ENCODE data around the gene MYLK4. TPM values are rescaled to one million over a fixed set of nuclear protein-coding genes. Genes with fewer than 3 reads are reported as not detected.

MYLK4 gene
- polyA plus RNA-seq, 3 donors = 0.04 to 0.45 (median 0.08) TPM

- Mint-ChIP-seq H3K27ac (no peak overlapping the region), H3K36me3 (no peaks in the 10 kb centered on the region), H3K4me1 (peaks cover 23% of the 10 kb centered on the region), H3K4me3 (no peak overlapping the region), H3K9me3 (peaks cover 0 to 3% (median under 1%) of the 10 kb centered on the region in 7 donors), H3K27me3 (ENCODE audit: low read depth in 3 of 3) (no peaks in the 10 kb centered on the region)
- no peak overlapping the region for H3K27ac ChIP-seq (ENCODE audit: low read depth in 1 of 2, low read length in 2 of 2)
- peak; percentile 38 to 92 (median 54) for DNase-seq
- 60% methylated on average over 1 of the region's 5 CpGs for WGBS (ENCODE audit: insufficient coverage)
- TF ChIP-seq CTCF (IDR thresholded peaks at IDR 0.05) = no peak
- H4K20me1 ChIP-seq (ENCODE audit: insufficient read depth, low read length) = no peaks in the 10 kb centered on the region
- no peaks in the 10 kb centered on the region for H3K36me3 ChIP-seq (replicated peaks in 1 of 2; ENCODE audit: control insufficient read depth in 1 of 2, insufficient read depth in 2 of 2, low read length in 2 of 2)
- H3K4me2 ChIP-seq (replicated peaks; ENCODE audit: extremely low read depth, low read length, poor library complexity, severe bottlenecking) = no peak overlapping the region
- peak overlapping the region; percentile 12 for H2AFZ ChIP-seq (ENCODE audit: insufficient read depth, low read depth, low read length, poor library complexity, severe bottlenecking)
- H3K9me3 ChIP-seq (replicated peaks in 1 of 2; ENCODE audit: control insufficient read depth in 1 of 2, insufficient read depth in 1 of 2, low read length in 2 of 2) = no peaks in the 10 kb centered on the region
- no peak overlapping the region for H3K4me3 ChIP-seq (replicated peaks in 1 of 3; ENCODE audit: low read depth in 2 of 3, low read length in 3 of 3)
- H3K9ac ChIP-seq (ENCODE audit: insufficient read depth, low read length, poor library complexity, severe bottlenecking) = no peak overlapping the region
- no peaks in the 10 kb centered on the region for H3K79me2 ChIP-seq (ENCODE audit: insufficient read depth, low read length)
- H3K4me1 ChIP-seq (ENCODE audit: control insufficient read depth in 1 of 2, insufficient read depth in 2 of 2, low read length in 2 of 2) = peaks cover 8 to 16% of the 10 kb centered on the region in 2 donors
- no peaks in the 10 kb centered on the region for H3K27me3 ChIP-seq (ENCODE audit: control insufficient read depth in 2 of 2, insufficient read depth in 2 of 2, low read length in 2 of 2)
- intact Hi-C loops (cut with micrococcal nuclease) = no loop called here
Observed at GRCh38 chr6:2658788-2659187, 91.9 kb downstream of the MYLK4 start.

- peaks cover 29% of the 10 kb centered on the region for H3K4me1 Mint-ChIP-seq
- peak in 1 of 3 donors; percentile 14 for DNase-seq
- H3K4me1 ChIP-seq (ENCODE audit: control insufficient read depth in 1 of 2, insufficient read depth in 2 of 2, low read length in 2 of 2) = peaks cover 16 to 26% of the 10 kb centered on the region in 2 donors
- no peaks in the 10 kb centered on the region for H3K36me3 Mint-ChIP-seq
- no peak overlapping the region for H3K4me2 ChIP-seq (replicated peaks; ENCODE audit: extremely low read depth, low read length, poor library complexity, severe bottlenecking)
- no peaks in the 10 kb centered on the region for H3K79me2 ChIP-seq (ENCODE audit: insufficient read depth, low read length)
- no peak overlapping the region for H2AFZ ChIP-seq (ENCODE audit: insufficient read depth, low read depth, low read length, poor library complexity, severe bottlenecking)
- TF ChIP-seq CTCF (IDR thresholded peaks at IDR 0.05) = no peak
- no peaks in the 10 kb centered on the region for H4K20me1 ChIP-seq (ENCODE audit: insufficient read depth, low read length)
- no peaks in the 10 kb centered on the region for H3K36me3 ChIP-seq (replicated peaks in 1 of 2; ENCODE audit: control insufficient read depth in 1 of 2, insufficient read depth in 2 of 2, low read length in 2 of 2)
- intact Hi-C loops (cut with micrococcal nuclease) = no loop called here
- H3K27ac Mint-ChIP-seq = no peak overlapping the region
- peaks cover 0 to 6% of the 10 kb centered on the region in 2 donors for H3K9me3 ChIP-seq (replicated peaks in 1 of 2; ENCODE audit: control insufficient read depth in 1 of 2, insufficient read depth in 1 of 2, low read length in 2 of 2)
- no peaks in the 10 kb centered on the region for H3K27me3 ChIP-seq (ENCODE audit: control insufficient read depth in 2 of 2, insufficient read depth in 2 of 2, low read length in 2 of 2)
- H3K4me3 Mint-ChIP-seq = no peak overlapping the region
- H3K9ac ChIP-seq (ENCODE audit: insufficient read depth, low read length, poor library complexity, severe bottlenecking) = no peak overlapping the region
- H3K4me3 ChIP-seq (replicated peaks in 1 of 3; ENCODE audit: low read depth in 2 of 3, low read length in 3 of 3) = no peak overlapping the region
- H3K27ac ChIP-seq (ENCODE audit: low read depth in 1 of 2, low read length in 2 of 2) = no peak overlapping the region
- H3K9me3 Mint-ChIP-seq = peaks cover 3 to 10% (median 6%) of the 10 kb centered on the region in 7 donors
- H3K27me3 Mint-ChIP-seq (ENCODE audit: low read depth in 3 of 3) = no peaks in the 10 kb centered on the region
- WGBS (ENCODE audit: insufficient coverage) = 29% methylated on average over 2 of the region's 5 CpGs
Observed at GRCh38 chr6:2656460-2657079, 94.2 kb downstream of the MYLK4 start.
